ENCODE data around the gene MAP3K20. TPM values are rescaled to one million over a fixed set of nuclear protein-coding genes. Genes with fewer than 3 reads are reported as not detected.

The MAP3K20 gene
- total and polyA plus RNA-seq, 2 experiments from 2014 or later, result 7.6 to 9.6 TPM

DNA sequence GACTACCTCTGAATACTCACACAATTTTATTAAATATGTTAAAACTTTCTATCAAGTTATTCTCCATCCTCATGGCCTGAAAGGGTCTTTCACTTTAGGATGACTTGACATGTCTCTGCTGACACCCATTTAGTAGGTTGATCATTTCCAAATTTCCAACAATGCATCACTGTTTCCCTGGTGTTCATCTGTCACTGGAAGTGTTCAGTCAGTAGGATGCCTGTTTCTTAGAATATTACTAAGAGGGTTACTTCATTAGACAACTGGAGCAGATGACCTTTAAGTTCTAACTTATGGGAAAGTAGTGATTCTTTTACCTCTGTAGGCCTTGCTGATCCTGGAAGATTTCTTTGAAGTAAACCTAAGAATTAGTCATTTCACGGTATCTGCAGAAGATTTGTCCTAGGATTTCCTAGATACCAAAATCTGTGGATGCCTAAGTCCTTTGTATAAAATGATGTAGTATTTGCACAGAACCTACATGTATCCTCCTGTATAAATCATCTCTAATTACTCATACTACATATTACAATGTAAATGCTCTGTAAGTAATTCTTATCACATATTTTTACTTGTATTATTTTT lies 77.7 kb downstream of the MAP3K20 start (continued):
- no peak for TF ChIP-seq REST (IDR thresholded peaks at IDR 0.05; ENCODE audit: unreplicated experiment)
- TF ChIP-seq ZNF114 (CRISPR knock-in tag; IDR thresholded peaks at IDR 0.05), result no peak
- TF ChIP-seq STAT1 (IDR thresholded peaks at IDR 0.05; ENCODE audit: unreplicated experiment), result no peak
- TF ChIP-seq ZNF462 (CRISPR knock-in tag; IDR thresholded peaks at IDR 0.05), result no peak

DNA sequence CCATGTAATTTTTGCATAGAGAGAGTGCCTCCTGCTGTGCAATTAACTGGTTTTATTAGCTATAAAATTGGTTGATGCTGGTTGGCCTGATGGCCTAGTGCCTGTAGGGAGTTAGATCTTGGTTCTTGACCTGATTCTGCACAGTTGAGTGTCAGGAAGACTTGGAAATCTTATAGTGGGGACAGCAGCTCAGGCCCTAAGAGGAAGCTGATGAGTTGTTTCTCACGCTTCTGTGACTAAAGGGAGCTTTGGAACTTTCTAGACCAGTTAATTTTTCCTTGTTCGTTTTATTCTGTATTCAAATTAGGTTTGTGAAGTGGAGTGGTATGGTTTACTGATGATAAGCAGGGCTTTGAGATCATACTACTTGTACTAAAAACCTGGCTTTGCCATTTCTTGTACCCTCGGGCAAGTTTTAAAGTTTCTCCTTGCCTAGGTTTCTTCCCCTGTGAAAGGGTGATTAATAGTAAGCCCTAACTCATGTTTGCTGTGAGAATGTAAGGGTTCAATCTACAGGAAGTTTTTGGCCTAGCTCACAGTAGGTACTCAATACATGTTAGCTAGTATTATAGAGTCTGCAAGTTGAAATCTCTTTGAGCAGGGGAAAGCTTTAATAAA lies 82.1 kb downstream of the MAP3K20 start:
- H3K4me3 Mint-ChIP-seq, result no peak overlapping the region
- H3K27me3 Mint-ChIP-seq (ENCODE audit: insufficient read depth, low read depth, poor library complexity), result peaks cover 2% of the 10 kb centered on the region
- Histone ChIP-seq H3K4me3 (no peak overlapping the region), H3K4me1 (ENCODE audit: insufficient read depth) (no peaks in the 10 kb centered on the region), H3F3A (replicated peaks; ENCODE audit: low read depth) (no peaks in the 10 kb centered on the region), H3K79me2 (replicated peaks; ENCODE audit: insufficient read depth) (no peaks in the 10 kb centered on the region), H3K4me2 (no peak overlapping the region), H3K27me3 (ENCODE audit: insufficient read depth) (no peaks in the 10 kb centered on the region), H3K9me2 (ENCODE audit: insufficient read depth) (0 out of 2 replicates have a peak, but pooled peaks cover 3% of the 10 kb centered on the region), H3K36me3 (ENCODE audit: insufficient read depth) (no peaks in the 10 kb centered on the region), H3K27ac (ENCODE audit: low read depth) (no peak overlapping the region), H4K20me1 (replicated peaks; ENCODE audit: insufficient read depth) (no peaks in the 10 kb centered on the region), H2AFZ (no peak overlapping the region)
- DNase-seq (ENCODE audit: low spot score) (no peak), ATAC-seq (no peak)
- H3K4me1 Mint-ChIP-seq, result peaks cover 4% of the 10 kb centered on the region
- peaks cover 19% of the 10 kb centered on the region for H3K9me3 Mint-ChIP-seq
- peaks cover 18% of the 10 kb centered on the region; the same call in 2 of the 3 replicates for H3K36me3 Mint-ChIP-seq (ENCODE audit: low read depth)
- no peak overlapping the region for H3K27ac Mint-ChIP-seq
- TF ChIP-seq ZNF462 (CRISPR knock-in tag; IDR thresholded peaks at IDR 0.05), result no peak
